ENCODE data around the gene CD164. TPM values are rescaled to one million over a fixed set of nuclear protein-coding genes. Genes with fewer than 3 reads are reported as not detected.

Gene CD164
- polyA plus RNA-seq, 1 donor (not counting 4 experiments of a cell fraction or from before 2014, with no cell fraction given), result 244 TPM

DNA sequence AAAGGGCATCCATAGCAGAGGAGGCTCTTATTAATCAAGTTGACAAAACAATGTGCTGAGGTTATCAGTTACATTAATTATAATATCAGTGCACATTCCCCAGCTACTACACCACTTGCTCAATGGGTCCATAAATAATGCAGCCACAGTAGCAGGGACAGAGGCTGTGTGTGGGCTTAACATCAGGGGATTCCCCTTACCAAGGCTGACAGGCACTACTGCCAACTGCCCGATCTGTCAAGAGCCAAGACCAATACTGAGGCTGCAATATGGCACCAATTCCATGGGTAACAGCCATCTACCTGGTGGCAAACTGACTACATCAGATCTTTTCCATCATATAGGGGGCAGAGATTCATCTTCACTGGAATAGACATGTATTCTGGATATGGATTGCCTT lies 22.0 kb downstream of the CD164 start:
- TF ChIP-seq, protein P1, sequence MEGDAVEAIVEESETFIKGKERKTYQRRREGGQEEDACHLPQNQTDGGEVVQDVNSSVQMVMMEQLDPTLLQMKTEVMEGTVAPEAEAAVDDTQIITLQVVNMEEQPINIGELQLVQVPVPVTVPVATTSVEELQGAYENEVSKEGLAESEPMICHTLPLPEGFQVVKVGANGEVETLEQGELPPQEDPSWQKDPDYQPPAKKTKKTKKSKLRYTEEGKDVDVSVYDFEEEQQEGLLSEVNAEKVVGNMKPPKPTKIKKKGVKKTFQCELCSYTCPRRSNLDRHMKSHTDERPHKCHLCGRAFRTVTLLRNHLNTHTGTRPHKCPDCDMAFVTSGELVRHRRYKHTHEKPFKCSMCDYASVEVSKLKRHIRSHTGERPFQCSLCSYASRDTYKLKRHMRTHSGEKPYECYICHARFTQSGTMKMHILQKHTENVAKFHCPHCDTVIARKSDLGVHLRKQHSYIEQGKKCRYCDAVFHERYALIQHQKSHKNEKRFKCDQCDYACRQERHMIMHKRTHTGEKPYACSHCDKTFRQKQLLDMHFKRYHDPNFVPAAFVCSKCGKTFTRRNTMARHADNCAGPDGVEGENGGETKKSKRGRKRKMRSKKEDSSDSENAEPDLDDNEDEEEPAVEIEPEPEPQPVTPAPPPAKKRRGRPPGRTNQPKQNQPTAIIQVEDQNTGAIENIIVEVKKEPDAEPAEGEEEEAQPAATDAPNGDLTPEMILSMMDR (optimal IDR thresholded peaks at IDR 0.05 in 1 of 3, IDR thresholded peaks at IDR 0.05 in 1 of 3, conservative IDR thresholded peaks at IDR 0.05 in 1 of 3; ENCODE audit: extremely low read depth in 1 of 3, insufficient read depth in 2 of 3, low read length in 3 of 3), result no peak
- no peak for TF ChIP-seq EZH2 (IDR thresholded peaks at IDR 0.05; ENCODE audit: low read length)
- no peaks in the 10 kb centered on the region for H3K27me3 ChIP-seq (ENCODE audit: control insufficient read depth, extremely low read depth, insufficient read depth, low read length)
- H3K9me3 ChIP-seq (ENCODE audit: control insufficient read depth, low read depth, low read length), result peaks cover 2% of the 10 kb centered on the region
- H4K20me1 ChIP-seq (ENCODE audit: control insufficient read depth, extremely low read depth, insufficient read depth, low read length), result no peaks in the 10 kb centered on the region
- no peak overlapping the region for H3K4me3 ChIP-seq (ENCODE audit: control insufficient read depth in 2 of 3, extremely low read depth in 1 of 3, insufficient read depth in 2 of 3, low read depth in 1 of 3, low read length in 3 of 3)
- H3K9me1 ChIP-seq (ENCODE audit: control insufficient read depth, extremely low read depth, insufficient read depth, low read length), result no peaks in the 10 kb centered on the region
- no peaks in the 10 kb centered on the region for H3K79me2 ChIP-seq (ENCODE audit: control insufficient read depth, insufficient read depth, low read length)
- H3K9ac ChIP-seq (ENCODE audit: control insufficient read depth, extremely low read depth, insufficient read depth, low read length), result no peak overlapping the region
- H3K36me3 ChIP-seq (ENCODE audit: control insufficient read depth in 2 of 2, extremely low read depth in 1 of 2, insufficient read depth in 2 of 2, low read length in 2 of 2), result peaks cover 12 to 14% of the 10 kb centered on the region in 2 experiments
- no peak overlapping the region for H2AFZ ChIP-seq (ENCODE audit: control insufficient read depth, low read length)
- DNase-seq (ENCODE audit: low read depth, low spot score) (no peak), FAIRE-seq (no peak)
- no peak overlapping the region for H3K27ac ChIP-seq (ENCODE audit: control insufficient read depth, insufficient read depth, low read length)
- no peaks in the 10 kb centered on the region for H3K4me1 ChIP-seq (ENCODE audit: control insufficient read depth, extremely low read depth, insufficient read depth, low read length)
- H3K4me2 ChIP-seq (ENCODE audit: control insufficient read depth, extremely low read depth, insufficient read depth, low read depth, low read length), result no peak overlapping the region
- dilution Hi-C loops (cut with MboI; ENCODE audit: extremely low pct_ligation_motif_present, low sequenced_read_pairs), result no loop called here

DNA sequence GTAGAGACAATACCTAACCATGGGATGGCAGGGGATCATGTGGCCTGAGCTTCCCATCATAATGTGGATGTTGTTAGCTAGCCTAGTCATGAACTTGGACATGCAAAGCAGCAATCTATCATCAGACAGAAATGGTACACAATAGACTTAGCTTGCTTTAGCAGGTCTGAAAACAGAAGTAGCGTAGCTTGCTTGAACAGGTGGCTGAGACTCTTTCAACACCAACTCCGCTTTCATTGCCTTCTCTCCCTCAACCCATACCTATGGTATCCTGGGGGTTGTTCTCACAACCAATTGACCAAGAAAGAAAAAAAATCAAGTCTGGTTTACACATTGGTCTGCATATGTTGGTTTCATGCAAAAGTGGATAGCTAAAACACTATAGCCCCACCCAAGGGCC lies 23.0 kb downstream of the CD164 start:
- Histone ChIP-seq H3K4me2 (ENCODE audit: control insufficient read depth, extremely low read depth, insufficient read depth, low read depth, low read length) (no peak overlapping the region), H3K9me1 (ENCODE audit: control insufficient read depth, extremely low read depth, insufficient read depth, low read length) (no peaks in the 10 kb centered on the region), H3K9me3 (ENCODE audit: control insufficient read depth, low read depth, low read length) (peaks cover 2% of the 10 kb centered on the region), H4K20me1 (ENCODE audit: control insufficient read depth, extremely low read depth, insufficient read depth, low read length) (no peaks in the 10 kb centered on the region), H3K4me1 (ENCODE audit: control insufficient read depth, extremely low read depth, insufficient read depth, low read length) (no peaks in the 10 kb centered on the region), H3K27me3 (ENCODE audit: control insufficient read depth, extremely low read depth, insufficient read depth, low read length) (no peaks in the 10 kb centered on the region), H2AFZ (ENCODE audit: control insufficient read depth, low read length) (no peak overlapping the region), H3K27ac (ENCODE audit: control insufficient read depth, insufficient read depth, low read length) (no peak overlapping the region), H3K9ac (ENCODE audit: control insufficient read depth, extremely low read depth, insufficient read depth, low read length) (no peak overlapping the region), H3K79me2 (ENCODE audit: control insufficient read depth, insufficient read depth, low read length) (no peaks in the 10 kb centered on the region), H3K36me3 (ENCODE audit: control insufficient read depth in 2 of 2, extremely low read depth in 1 of 2, insufficient read depth in 2 of 2, low read length in 2 of 2) (peaks cover 12 to 14% of the 10 kb centered on the region in 2 experiments), H3K4me3 (ENCODE audit: control insufficient read depth in 2 of 3, extremely low read depth in 1 of 3, insufficient read depth in 2 of 3, low read depth in 1 of 3, low read length in 3 of 3) (no peak overlapping the region)
- DNase-seq (ENCODE audit: low read depth, low spot score), result no peak
- dilution Hi-C loops (cut with MboI; ENCODE audit: extremely low pct_ligation_motif_present, low sequenced_read_pairs), result no loop called here
- TF ChIP-seq EZH2 (IDR thresholded peaks at IDR 0.05; ENCODE audit: low read length), result no peak
- TF ChIP-seq, protein P1 (optimal IDR thresholded peaks at IDR 0.05 in 1 of 3, IDR thresholded peaks at IDR 0.05 in 1 of 3, conservative IDR thresholded peaks at IDR 0.05 in 1 of 3; ENCODE audit: extremely low read depth in 1 of 3, insufficient read depth in 2 of 3, low read length in 3 of 3), result no peak
- no peak for FAIRE-seq

All from keratinocyte (primary cell).